NB4 (cell line): ENCODE results near the gene CAMK2A.

ENCODE experiments used
- DNase-seq: peaks from one replicate; pipeline ENCODE4 v3.0.0; 2010; ENCODE audit warnings: low read depth
- H3K4me3 ChIP-seq: one replicate; pipeline ENCODE4 v1.5.1; 2011; ENCODE audit warnings: mild to moderate bottlenecking, low read depth, low read length, moderate library complexity
- MYC ChIP-seq: IDR thresholded peaks from 2 replicates; pipeline ENCODE4 v1.6.1; 2011; ENCODE audit warnings: low read depth, low read length
- POLR2A ChIP-seq: IDR thresholded peaks from 2 replicates; pipeline ENCODE4 v1.6.1; 2011; ENCODE audit warnings: mild to moderate bottlenecking; ENCODE audit not compliant: insufficient read length; ENCODE audit errors: extremely low read depth
- TF ChIP-seq, protein P1 (sequence below): IDR thresholded peaks from one replicate; pipeline ENCODE4 v1.5.1; 2012; ENCODE audit warnings: low read depth, low read length
- TF ChIP-seq, protein P2 (sequence below): IDR thresholded peaks from 2 replicates; pipeline ENCODE4 v1.6.1; 2011; ENCODE audit warnings: low read depth, low read length

The CAMK2A gene

GRCh38 chr5:150217873-150218692 lies 71.5 kb downstream of the CAMK2A start:
- TF ChIP-seq, protein P1, sequence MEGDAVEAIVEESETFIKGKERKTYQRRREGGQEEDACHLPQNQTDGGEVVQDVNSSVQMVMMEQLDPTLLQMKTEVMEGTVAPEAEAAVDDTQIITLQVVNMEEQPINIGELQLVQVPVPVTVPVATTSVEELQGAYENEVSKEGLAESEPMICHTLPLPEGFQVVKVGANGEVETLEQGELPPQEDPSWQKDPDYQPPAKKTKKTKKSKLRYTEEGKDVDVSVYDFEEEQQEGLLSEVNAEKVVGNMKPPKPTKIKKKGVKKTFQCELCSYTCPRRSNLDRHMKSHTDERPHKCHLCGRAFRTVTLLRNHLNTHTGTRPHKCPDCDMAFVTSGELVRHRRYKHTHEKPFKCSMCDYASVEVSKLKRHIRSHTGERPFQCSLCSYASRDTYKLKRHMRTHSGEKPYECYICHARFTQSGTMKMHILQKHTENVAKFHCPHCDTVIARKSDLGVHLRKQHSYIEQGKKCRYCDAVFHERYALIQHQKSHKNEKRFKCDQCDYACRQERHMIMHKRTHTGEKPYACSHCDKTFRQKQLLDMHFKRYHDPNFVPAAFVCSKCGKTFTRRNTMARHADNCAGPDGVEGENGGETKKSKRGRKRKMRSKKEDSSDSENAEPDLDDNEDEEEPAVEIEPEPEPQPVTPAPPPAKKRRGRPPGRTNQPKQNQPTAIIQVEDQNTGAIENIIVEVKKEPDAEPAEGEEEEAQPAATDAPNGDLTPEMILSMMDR = peak; percentile 78
- no peak for TF ChIP-seq POLR2A
- TF ChIP-seq MYC = no peak; the same call in 1 of the 2 replicates
- TF ChIP-seq, protein P2, sequence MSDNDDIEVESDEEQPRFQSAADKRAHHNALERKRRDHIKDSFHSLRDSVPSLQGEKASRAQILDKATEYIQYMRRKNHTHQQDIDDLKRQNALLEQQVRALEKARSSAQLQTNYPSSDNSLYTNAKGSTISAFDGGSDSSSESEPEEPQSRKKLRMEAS = peak; percentile 55; the same call in 1 of the 2 replicates
- no peak overlapping the region for H3K4me3 ChIP-seq
- DNase-seq = peak; percentile 87

DNA sequence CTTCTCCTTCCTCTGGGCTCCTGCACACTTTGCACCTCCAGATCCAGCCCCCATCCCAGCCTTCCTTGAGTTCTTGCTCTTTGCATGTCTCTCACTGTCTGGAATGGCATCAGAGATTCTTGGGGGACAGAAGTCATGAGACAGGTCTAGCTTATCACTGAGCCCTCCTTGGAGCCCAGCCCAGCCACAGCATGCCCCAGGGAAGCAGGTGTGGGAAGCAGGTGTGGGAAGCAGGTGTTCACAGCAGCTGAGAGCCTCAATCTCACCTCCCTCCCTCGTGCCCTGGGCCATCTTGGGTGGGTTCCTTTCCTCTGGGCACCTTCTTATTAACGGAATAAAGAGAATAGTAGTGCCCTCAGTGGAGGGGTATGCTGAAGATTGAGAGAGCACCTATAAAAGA lies 72.5 kb downstream of the CAMK2A start:
- DNase-seq = no peak
- TF ChIP-seq, protein P2 = no peak
- TF ChIP-seq, protein P1 = no peak
- no peak overlapping the region for H3K4me3 ChIP-seq

GRCh38 chr5:150215979-150216944 lies 73.3 kb downstream of the CAMK2A start:
- H3K4me3 ChIP-seq = no peak overlapping the region
- TF ChIP-seq POLR2A (no peak), MYC (no peak)
- TF ChIP-seq, protein P2 = no peak
- TF ChIP-seq, protein P1 = no peak
- no peak for DNase-seq

- no peak for DNase-seq
- TF ChIP-seq, protein P1 = no peak
- TF ChIP-seq MYC = no peak
- no peak for TF ChIP-seq POLR2A
- TF ChIP-seq, protein P2 = no peak
- H3K4me3 ChIP-seq = no peak overlapping the region
These were observed 75.3 kb downstream of the CAMK2A start for GRCh38 chr5:150214289-150214688.

GRCh38 chr5:150213530-150213929 lies 76.0 kb downstream of the CAMK2A start:
- TF ChIP-seq MYC (no peak), POLR2A (no peak)
- TF ChIP-seq, protein P1 = no peak
- TF ChIP-seq, protein P2 = no peak
- no peak overlapping the region for H3K4me3 ChIP-seq
- DNase-seq = peak; percentile 32
